Suprapubic skin (tissue), 3 donors: ENCODE measurements around the gene NR3C1.

Experiments
- POLR2A ChIP-seq, 2 donors: fragments of 450-650 bp; IDR thresholded peaks; one replicate each; pipeline ENCODE4 v1.6.1; 2017; ENCODE audit warnings: antibody characterized with exemption in 2 of 2, mild to moderate bottlenecking in 2 of 2, moderate library complexity in 2 of 2
- TF ChIP-seq, protein P1 (sequence below), 2 donors: fragments of 200-600 bp in 1 of 2; fragments of 450-650 bp in 1 of 2; sonication (generic) in 1 of 2; IDR thresholded peaks; one replicate each; pipeline ENCODE4 v1.5.1; 2016 to 2019; ENCODE audit warnings: antibody characterized with exemption in 2 of 2, mild to moderate bottlenecking in 1 of 2, moderate library complexity in 1 of 2

- TF ChIP-seq, protein P1, sequence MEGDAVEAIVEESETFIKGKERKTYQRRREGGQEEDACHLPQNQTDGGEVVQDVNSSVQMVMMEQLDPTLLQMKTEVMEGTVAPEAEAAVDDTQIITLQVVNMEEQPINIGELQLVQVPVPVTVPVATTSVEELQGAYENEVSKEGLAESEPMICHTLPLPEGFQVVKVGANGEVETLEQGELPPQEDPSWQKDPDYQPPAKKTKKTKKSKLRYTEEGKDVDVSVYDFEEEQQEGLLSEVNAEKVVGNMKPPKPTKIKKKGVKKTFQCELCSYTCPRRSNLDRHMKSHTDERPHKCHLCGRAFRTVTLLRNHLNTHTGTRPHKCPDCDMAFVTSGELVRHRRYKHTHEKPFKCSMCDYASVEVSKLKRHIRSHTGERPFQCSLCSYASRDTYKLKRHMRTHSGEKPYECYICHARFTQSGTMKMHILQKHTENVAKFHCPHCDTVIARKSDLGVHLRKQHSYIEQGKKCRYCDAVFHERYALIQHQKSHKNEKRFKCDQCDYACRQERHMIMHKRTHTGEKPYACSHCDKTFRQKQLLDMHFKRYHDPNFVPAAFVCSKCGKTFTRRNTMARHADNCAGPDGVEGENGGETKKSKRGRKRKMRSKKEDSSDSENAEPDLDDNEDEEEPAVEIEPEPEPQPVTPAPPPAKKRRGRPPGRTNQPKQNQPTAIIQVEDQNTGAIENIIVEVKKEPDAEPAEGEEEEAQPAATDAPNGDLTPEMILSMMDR (IDR thresholded peaks at IDR 0.05) = no peak
- no peak for TF ChIP-seq POLR2A (IDR thresholded peaks at IDR 0.05)
Measured at GRCh38 chr5:143417503-143418139, 14.1 kb upstream of the NR3C1 start.
